GM12878 (cell line): ENCODE results near the gene HAUS1. TPM values are rescaled to one million over a fixed set of nuclear protein-coding genes. Genes with fewer than 3 reads are reported as not detected.

ENCODE experiments used
- CBX3 ChIP-seq: fragments of 200-600 bp; sonication (generic); IDR thresholded peaks from 2 replicates; pipeline ENCODE4 v1.6.1; 2016; ENCODE audit warnings: low read depth, borderline replicate concordance
- EGR1 ChIP-seq, 2 experiments: IDR thresholded peaks; 1 replicate in 1 of 2; 2 replicates in 1 of 2; pipeline ENCODE4 v1.6.1; 2011 to 2012; ENCODE audit warnings: low read depth in 2 of 2, low read length in 2 of 2, borderline replicate concordance in 1 of 2, mild to moderate bottlenecking in 1 of 2, moderate library complexity in 1 of 2
- EZH2 ChIP-seq: IDR thresholded peaks from 2 replicates; pipeline ENCODE4 v1.6.1; 2012; ENCODE audit warnings: low read depth, mild to moderate bottlenecking, control low read depth, inconsistent platforms, low read length, borderline replicate concordance; ENCODE audit not compliant: control insufficient read depth
- HCFC1 ChIP-seq: fragments of 150-350 bp; IDR thresholded peaks from 2 replicates; pipeline ENCODE4 v1.6.1; 2014; ENCODE audit warnings: low read length
- KAT2A ChIP-seq: conservative IDR thresholded peaks from 2 replicates; pipeline ENCODE4 v1.6.1; 2011; ENCODE audit warnings: low read depth, low read length; ENCODE audit not compliant: control insufficient read depth
- KDM1A ChIP-seq: fragments of 200-600 bp; sonication (generic); IDR thresholded peaks from 2 replicates; pipeline ENCODE4 v1.6.1; 2016; ENCODE audit warnings: borderline replicate concordance
- MEF2B ChIP-seq: fragments of 450-650 bp; IDR thresholded peaks from 2 replicates; pipeline ENCODE4 v1.6.1; 2018; ENCODE audit warnings: mild to moderate bottlenecking, moderate library complexity; ENCODE audit not compliant: partially characterized antibody, poor library complexity, severe bottlenecking
- MTA2 ChIP-seq: fragments of 450-650 bp; IDR thresholded peaks from 2 replicates; pipeline ENCODE4 v1.6.1; 2016; ENCODE audit warnings: low read depth, mild to moderate bottlenecking, moderate library complexity
- NR2C2 ChIP-seq: IDR thresholded peaks from 2 replicates; pipeline ENCODE4 v1.6.1; 2011; ENCODE audit warnings: borderline replicate concordance, low read depth; ENCODE audit not compliant: control insufficient read depth, insufficient read length
- polyA plus RNA-seq, 11 experiments: library from polyadenylated mRNA; depleted of rRNA in 4 of 11; unstranded in 6 of 11; stranded (reverse) in 5 of 11; fragments of >200 nt; fragmentation: Nextera tagmentation in 4 of 11; fragmentation: Illumina TruSeq in 1 of 11; extraction: Ambion mirVana in 4 of 11; extraction: Trizol in 1 of 11; gene quantifications; 1 replicate in 1 of 11; 2 replicates in 10 of 11; pipeline versions ENCODE4 v1.2.1 to v1.2.3, GENCODE V29; 2011 to 2016; ENCODE audit warnings: inconsistent platforms in 2 of 11, missing spikeins in 2 of 11, low read depth in 1 of 11
- total RNA-seq, 4 experiments: library from RNA; depleted of rRNA in 3 of 4; stranded (reverse); fragments of >200 nt in 3 of 4; fragmentation: Illumina TruSeq in 1 of 4; extraction: Trizol in 1 of 4; gene quantifications; 2 replicates each; pipeline versions ENCODE4 v1.2.1 to v1.2.3, GENCODE V29; 2013 to 2021
- TF ChIP-seq, protein P1 (sequence below): fragments of 450-650 bp; formaldehyde crosslinking; IDR thresholded peaks from 2 replicates; pipeline ENCODE4 v1.4.0; 2022; ENCODE audit warnings: mild to moderate bottlenecking, moderate library complexity
- TF ChIP-seq, protein P2 (sequence below): IDR thresholded peaks from 2 replicates; pipeline ENCODE4 v1.6.1; 2011; ENCODE audit warnings: low read depth, mild to moderate bottlenecking, low read length, moderate library complexity, borderline replicate concordance; ENCODE audit errors: extremely low read depth

The HAUS1 gene
- total and polyA plus RNA-seq, 10 of the 15 experiments (the other 5 are each of a cell fraction or from before 2014, with no cell fraction given) = 41.2 to 182 (median 91.9) TPM

DNA sequence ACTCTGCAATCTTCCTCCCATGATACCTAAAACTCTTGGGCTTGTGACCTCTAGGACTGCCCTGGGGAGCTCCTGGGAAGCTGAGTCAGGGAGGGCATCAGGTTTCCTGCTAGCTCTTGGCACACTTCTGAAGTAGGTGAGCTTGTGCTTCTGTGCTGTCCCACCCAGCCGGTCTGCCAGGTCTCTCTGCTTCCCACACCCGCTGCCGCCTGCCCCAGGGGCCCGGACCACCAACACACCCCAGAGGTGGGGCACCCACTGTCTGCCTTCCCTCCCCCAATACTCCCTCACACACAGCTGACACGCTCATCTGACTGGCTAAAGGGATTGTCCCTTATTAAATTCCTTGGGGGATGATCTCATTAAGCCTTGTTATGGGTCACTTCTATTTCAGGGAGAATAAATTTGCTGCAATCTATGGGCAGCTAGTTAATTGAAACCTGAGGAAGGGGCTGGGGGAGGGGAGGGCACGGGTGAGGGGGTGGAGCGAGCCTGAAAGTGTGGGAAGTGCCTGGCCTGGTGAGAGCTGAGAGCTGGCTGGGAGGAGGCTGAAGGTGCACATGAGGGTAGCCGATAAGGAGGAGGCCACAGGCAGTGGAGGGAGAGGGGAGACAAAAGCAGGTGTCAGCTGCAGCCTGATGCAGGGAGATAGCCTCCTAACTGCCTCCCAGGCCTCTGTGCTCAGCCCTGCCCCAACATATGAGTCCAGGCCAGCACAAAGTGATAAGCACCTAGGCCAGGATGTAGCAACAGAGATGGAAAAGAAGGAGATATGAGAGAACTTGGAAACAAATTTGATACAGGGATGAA, 48.8 kb downstream of the HAUS1 start (continued):
- TF ChIP-seq NR2C2 (no peak), KDM1A (no peak), MTA2 (no peak), MEF2B (no peak), EZH2 (no peak), EGR1 (IDR thresholded peaks at IDR 0.05; ENCODE audit: borderline replicate concordance in 1 of 2, low read depth in 2 of 2, low read length in 2 of 2) (no peak), CBX3 (no peak), KAT2A (no peak), HCFC1 (no peak)
- TF ChIP-seq, protein P1, sequence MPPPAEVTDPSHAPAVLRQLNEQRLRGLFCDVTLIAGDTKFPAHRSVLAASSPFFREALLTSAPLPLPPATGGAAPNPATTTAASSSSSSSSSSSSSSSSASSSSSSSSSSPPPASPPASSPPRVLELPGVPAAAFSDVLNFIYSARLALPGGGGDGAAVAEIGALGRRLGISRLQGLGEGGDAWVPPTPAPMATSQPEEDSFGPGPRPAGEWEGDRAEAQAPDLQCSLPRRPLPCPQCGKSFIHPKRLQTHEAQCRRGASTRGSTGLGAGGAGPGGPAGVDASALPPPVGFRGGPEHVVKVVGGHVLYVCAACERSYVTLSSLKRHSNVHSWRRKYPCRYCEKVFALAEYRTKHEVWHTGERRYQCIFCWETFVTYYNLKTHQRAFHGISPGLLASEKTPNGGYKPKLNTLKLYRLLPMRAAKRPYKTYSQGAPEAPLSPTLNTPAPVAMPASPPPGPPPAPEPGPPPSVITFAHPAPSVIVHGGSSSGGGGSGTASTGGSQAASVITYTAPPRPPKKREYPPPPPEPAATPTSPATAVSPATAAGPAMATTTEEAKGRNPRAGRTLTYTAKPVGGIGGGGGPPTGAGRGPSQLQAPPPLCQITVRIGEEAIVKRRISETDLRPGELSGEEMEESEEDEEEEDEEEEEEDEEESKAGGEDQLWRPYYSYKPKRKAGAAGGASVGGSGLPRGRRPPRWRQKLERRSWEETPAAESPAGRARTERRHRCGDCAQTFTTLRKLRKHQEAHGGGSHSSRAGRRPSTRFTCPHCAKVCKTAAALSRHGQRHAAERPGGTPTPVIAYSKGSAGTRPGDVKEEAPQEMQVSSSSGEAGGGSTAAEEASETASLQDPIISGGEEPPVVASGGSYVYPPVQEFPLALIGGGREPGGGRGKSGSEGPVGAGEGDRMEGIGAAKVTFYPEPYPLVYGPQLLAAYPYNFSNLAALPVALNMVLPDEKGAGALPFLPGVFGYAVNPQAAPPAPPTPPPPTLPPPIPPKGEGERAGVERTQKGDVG (CRISPR knock-in tag) = no peak
- TF ChIP-seq, protein P2, sequence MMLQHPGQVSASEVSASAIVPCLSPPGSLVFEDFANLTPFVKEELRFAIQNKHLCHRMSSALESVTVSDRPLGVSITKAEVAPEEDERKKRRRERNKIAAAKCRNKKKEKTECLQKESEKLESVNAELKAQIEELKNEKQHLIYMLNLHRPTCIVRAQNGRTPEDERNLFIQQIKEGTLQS = no peak
